Sciatic nerve (tissue), 2 donors: Measurements from ENCODE around the gene SLC22A31. TPM values are rescaled to one million over a fixed set of nuclear protein-coding genes. Genes with fewer than 3 reads are reported as not detected.

Experiments
- ATAC-seq: fragments of 200-7000 bp; cut with Tn5 transposase; one replicate; pipeline ENCODE4 v1.9.1; 2020; ENCODE audit warnings: mild to moderate bottlenecking, moderate library complexity
- DNase-seq: peaks from one replicate; pipeline ENCODE4 v3.0.0-alpha.2; 2020; ENCODE audit warnings: low spot score
- intact Hi-C: fragments of 100-400 bp; cut with DNase I; formaldehyde crosslinking; loops from one replicate; pipeline ENCODE4 v1.14.2; 2022
- total RNA-seq: library from RNA; stranded (reverse); fragmentation: NEBNext Ultra II Directional; extraction: Animal tissue kit (Norgen Biotek cat#: 25700); gene quantifications from one replicate; pipeline ENCODE4 v1.2.1, GENCODE V29; 2021
- donor health status: DM: no; HTN: no; CAD: no.
- donor health status: DM: no; HTN: no; CAD: no.

The SLC22A31 gene
- total RNA-seq, 1 donor from 2014 or later = 0.98 TPM

DNA sequence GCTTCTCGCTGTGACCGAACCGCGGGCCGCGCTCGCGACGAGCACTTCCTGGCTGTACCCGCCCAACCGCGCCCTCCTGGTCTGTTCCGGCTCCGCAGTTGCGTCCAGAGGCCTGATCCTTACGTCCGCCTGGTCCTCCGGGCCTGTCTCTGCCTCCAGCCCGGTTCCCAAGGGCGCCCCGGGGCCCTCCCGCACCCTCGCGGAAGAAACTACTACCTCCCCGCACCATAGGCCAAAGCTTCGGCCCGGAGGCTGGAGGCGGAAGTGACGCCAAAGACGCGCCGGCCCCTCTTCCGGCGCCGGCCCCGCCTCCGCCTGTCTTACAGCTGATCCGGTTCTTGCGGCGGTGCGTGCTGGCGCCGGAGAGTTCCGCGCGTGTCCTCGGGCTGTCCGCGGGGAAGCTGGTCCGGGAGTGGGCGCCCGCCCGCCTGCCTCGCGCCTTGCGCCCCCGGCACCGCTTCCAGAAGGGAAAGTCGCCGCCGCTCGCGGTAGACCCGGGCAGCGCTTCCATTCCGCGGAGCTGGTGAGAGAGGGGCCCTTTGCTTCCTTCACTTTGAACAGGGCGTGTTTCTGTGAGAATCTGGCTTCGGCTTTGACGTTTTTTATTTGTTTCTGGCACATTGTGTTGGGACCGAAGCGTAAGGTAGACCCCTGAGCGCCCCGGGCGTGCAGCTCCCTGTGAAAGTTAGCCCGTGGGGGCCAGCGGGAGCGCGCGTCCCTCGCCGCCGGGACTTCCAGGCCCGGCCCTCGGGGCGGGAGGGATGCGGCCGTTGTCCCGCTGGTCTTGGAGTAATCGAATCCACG is 17.3 kb upstream of the SLC22A31 start, which contains the start of gene ZNF778:
Gene ZNF778, plus strand, starts transcription at position 316 of the 804 bp plus-strand sequence. CDS start 3,425 bp downstream, outside the sequence.
- DNase-seq = peak; percentile 89
- intact Hi-C loops = loop anchor here (5.0 kb wide), 1 partner anchor 275 kb away; no protein-coding TSS in a partner anchor

DNA sequence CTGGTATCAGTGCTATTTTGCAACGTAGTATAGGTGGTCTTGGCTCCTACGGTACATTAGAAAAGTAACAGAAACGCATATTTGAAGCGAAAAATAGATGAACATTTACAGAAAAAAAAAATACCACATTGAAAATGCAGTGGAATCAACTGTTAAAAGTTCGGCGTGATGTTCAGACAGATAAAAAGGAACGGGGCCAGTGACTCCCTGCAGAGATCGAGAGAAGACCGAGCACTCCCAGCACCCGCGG is 16.7 kb upstream of the SLC22A31 start:
- ATAC-seq = no peak
- DNase-seq = no peak
- intact Hi-C loops = loop anchor here (5.0 kb wide), 1 partner anchor 275 kb away; no protein-coding TSS in a partner anchor

More for the DNA sequence above, 17.3 kb upstream of the SLC22A31 start, which contains the start of gene ZNF778:
- ATAC-seq = peak; percentile 96

GRCh38 chr16:89216315-89217137 is 16.2 kb upstream of the SLC22A31 start:
- intact Hi-C loops = loop anchor here (5.0 kb wide), 1 partner anchor 274 kb away; no protein-coding TSS in a partner anchor
- ATAC-seq = peak; percentile 93
- peak; percentile 89 for DNase-seq

DNA sequence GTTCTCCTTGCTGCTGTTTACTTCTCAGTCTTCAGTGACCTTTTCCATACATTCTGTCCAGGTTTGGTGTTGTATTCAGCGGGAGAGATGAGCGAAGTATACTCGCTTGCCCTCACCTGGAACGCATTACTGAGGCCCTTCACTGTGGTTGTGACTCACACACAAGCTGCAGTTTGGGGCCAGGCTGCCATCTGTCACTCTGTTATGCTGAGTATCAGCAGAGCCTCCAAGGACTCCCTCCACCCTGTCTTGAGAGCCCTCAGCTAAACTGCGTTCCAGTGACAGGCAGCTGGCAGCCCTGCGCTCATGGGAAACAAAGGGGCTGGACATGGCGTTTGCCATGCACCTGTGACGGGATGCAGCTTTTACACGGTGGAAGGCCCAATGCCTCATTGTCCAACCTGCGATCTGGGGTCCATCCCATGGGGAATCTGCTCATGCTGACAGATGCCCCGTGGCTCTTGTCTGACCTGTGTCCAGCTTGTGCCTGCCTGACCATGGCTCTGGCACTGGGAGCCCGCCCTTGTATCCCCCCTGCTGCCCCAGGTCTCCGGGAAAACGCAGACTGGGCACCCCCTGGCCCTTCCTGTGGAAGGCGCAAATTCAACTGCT is 10.7 kb upstream of the SLC22A31 start:
- no peak for ATAC-seq
- DNase-seq = no peak
- intact Hi-C loops = no loop called here

GRCh38 chr16:89210165-89210903 is 10.0 kb upstream of the SLC22A31 start:
- ATAC-seq (no peak), DNase-seq (no peak)
- intact Hi-C loops = no loop called here

- no peak for DNase-seq
- intact Hi-C loops = no loop called here
- no peak for ATAC-seq
Measured at GRCh38 chr16:89209522-89210044, 9.2 kb upstream of the SLC22A31 start.

DNA sequence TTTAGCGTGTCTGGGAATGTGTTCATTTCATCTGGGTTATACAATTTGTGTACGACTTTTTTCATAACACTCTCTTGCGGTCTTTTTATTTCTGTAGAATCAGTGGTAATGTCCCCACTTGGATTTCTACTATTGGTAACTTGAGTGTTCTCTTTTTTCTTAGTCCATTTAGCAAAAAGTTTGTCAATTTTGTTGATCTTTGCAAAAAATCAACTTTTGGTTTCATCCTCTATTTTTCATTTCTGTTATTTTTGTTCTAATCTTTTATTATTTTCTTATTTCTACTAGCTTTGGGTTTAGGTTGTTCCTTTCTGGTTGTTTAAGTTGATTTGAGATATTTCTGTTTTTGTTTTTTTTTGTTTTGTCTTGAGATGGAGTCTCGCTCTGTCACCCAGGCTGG is 7.7 kb upstream of the SLC22A31 start:
- intact Hi-C loops = no loop called here
- DNase-seq (no peak), ATAC-seq (no peak)

- no peak for DNase-seq
- intact Hi-C loops = no loop called here
- ATAC-seq = no peak
Measured at GRCh38 chr16:89202422-89203215, 2.3 kb upstream of the SLC22A31 start.

DNA sequence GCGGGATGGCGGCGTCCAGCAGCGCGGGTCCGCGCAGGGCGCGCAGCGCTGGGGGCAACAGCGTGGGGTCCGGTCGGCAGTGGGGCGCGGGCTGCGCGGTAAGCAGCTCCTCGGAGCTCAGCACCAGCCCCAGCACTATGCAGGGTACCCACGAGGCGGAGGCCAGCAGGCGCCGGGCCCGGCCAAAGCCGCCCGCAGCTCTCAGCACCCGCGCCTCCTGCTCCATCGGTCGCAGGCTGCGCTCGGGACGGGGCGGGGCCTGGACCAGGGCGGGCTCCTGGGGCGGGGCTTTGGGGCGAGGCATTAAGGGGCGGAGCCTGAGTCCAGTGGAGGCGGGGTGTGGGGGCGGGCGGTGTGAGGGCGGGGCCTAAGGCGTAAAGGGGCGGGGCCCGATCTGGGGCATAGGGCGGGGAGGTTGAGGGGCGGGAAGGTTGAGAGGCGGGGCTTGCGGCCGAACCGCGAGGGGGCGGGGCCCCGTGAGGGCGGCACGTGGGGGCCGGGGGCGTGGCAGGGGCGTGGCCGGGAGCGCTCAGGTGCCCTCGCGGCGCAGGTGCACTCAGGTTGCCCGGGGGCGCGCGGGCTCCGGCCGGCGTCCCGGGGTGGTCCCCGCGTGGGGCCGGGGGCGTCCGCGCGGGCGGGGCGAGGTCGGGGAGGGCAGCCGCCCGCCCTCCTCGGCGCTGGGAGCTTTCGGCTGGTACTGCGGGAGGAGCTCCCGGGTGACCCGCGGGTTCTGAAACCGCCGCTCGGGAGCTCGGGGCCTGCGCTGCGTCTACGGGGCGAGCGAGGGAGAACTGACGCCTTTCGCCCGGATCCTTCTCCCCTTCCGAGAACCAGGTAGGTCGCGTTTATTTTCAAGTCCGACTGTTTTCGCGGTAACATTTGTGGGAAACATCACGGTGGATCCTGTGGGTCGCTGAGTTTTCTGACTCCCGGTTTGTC is 1.4 kb upstream of the SLC22A31 start:
- DNase-seq (peak; percentile 85), ATAC-seq (peak; percentile 92)

DNA sequence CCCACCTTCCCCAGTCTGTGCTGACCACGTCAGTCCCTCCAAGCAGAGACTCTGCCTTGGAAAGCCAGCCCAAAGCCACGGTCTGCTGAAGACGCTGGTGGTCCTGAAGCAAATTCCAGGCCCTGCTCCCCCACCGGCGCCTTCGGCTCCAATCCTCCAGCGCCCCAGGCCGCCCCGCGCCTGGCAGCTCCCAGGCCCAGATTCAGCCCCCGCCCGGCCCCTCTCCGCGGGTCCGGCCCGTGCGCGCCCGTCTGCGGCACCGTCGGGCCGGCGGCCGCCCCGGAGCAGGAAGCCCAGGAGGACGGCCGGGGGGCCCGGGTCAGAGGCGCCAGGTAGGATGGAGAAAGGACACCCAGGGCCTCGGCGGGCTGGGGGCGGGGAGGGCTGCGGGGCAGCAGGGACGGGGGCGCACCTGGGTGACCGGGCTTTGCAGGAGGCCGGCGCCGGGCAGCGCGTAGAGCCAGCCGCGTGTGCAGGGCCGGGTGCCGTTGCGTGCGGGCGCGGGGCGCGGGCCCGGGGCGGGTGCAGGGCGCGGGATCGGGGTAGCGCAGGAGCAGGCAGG is 594 bp upstream of the SLC22A31 start:
- intact Hi-C loops = no loop called here
- ATAC-seq = no peak

More for the DNA sequence above, 1.4 kb upstream of the SLC22A31 start:
- intact Hi-C loops = no loop called here

DNA sequence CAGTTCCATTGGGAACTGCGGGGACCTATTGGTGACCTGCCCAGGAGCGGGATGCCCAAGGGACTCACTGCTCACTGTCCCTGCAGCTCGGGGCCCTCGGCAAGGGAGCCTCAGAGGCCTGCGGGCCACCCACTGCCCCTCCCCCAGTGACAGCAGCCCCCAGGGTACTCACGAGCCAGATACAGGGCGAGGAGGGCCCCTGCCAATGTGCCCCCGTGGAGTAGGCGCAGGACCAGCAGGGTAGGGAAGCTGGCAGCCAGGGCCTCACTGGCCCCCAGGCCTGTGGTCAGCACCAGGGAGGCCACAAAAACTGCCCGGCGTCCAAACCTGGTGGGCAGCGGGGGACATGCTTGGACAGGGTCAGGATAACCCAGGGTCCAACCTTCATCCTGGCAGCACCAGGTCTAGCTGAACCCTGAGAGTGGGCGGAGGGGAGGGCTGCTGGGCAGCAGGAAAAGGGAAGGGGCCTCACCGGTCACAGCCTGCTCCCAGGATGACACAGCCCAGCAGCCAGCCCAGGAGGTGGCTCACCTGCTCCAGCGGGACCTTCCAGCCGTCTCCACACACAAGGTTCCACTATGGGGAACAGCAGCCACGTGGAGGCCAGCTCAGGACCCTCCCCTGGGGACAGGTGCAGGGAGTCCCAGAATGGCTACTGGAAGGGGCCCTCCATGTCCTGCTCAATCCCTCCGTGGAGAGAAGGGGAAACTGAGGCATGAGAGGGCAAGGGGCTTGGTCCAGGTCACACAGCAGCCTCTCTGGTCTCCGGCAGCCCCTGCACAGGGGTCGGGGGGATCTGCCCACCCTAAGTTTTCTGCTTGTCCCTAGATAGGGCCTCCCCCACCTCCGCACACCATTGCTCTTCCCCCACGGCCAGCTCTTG is 855 bp downstream of the SLC22A31 start:
- ATAC-seq (no peak), DNase-seq (peak; percentile 52)

More for the DNA sequence above, 594 bp upstream of the SLC22A31 start:
- no peak for DNase-seq

GRCh38 chr16:89198417-89199240 is 1.7 kb downstream of the SLC22A31 start:
- DNase-seq (peak; percentile 53), ATAC-seq (no peak)
- intact Hi-C loops = no loop called here

More for the DNA sequence above, 855 bp downstream of the SLC22A31 start:
- intact Hi-C loops = no loop called here

GRCh38 chr16:89197633-89198416 is 2.5 kb downstream of the SLC22A31 start:
- ATAC-seq = no peak
- intact Hi-C loops = no loop called here
- DNase-seq = peak; percentile 53

DNA sequence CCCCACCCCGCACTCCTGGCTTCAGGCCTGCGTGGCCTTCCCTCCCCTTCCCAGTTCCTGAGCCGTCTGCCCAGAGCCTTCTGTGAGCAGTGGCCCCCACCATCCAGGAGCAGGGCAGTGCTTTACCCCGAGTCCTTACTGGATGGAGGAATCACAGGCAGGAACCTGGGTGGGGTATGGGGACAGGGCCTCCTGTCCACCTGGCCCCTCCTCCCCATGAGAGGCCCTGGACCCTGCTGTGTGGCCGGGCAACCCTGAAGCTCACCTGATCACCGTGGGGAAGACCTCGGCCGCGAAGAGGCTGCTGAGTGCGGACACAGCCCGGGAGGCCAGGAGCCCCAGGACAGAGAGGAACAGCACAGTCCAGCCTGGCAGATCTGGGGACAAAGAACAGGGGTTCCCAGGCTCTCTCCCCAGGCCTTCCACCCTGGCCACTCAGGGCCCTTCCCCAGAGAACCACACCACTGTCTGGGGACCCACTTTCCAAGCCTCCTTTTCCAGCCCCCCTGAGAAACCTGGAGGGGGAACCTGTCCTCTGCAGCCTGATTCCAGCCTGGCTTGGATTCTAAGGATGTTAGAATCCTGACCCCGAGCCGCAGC is 3.2 kb downstream of the SLC22A31 start:
- DNase-seq = peak; percentile 53
- intact Hi-C loops = no loop called here

More for the DNA sequence above, 3.2 kb downstream of the SLC22A31 start:
- ATAC-seq = no peak
